Liver (tissue), 3 donors: ENCODE data around the gene NHLRC1.

Source experiments
- GABPA ChIP-seq, 2 donors: IDR thresholded peaks in 1 of 2; conservative IDR thresholded peaks in 1 of 2; 2 replicates each; pipeline ENCODE4 v1.6.1; 2016; ENCODE audit warnings: antibody characterized with exemption in 2 of 2, mild to moderate bottlenecking in 1 of 2, moderate library complexity in 1 of 2
- HNF4G ChIP-seq: IDR thresholded peaks from 2 replicates; pipeline ENCODE4 v1.6.1; 2016; ENCODE audit warnings: antibody characterized with exemption
- JUND ChIP-seq, 2 donors: IDR thresholded peaks; 2 replicates each; pipeline ENCODE4 v1.6.1; 2016; ENCODE audit warnings: antibody characterized with exemption in 2 of 2
- RAD21 ChIP-seq, 2 donors: IDR thresholded peaks; 2 replicates each; pipeline ENCODE4 v1.6.1; 2016; ENCODE audit warnings: antibody characterized with exemption in 2 of 2, mild to moderate bottlenecking in 2 of 2
- SP1 ChIP-seq: IDR thresholded peaks from 2 replicates; pipeline ENCODE4 v1.6.1; 2018; ENCODE audit warnings: antibody characterized with exemption, mild to moderate bottlenecking
- TAF1 ChIP-seq: conservative IDR thresholded peaks from 2 replicates; pipeline ENCODE4 v1.6.1; 2016; ENCODE audit warnings: antibody characterized with exemption, mild to moderate bottlenecking
- YY1 ChIP-seq: IDR thresholded peaks from 2 replicates; pipeline ENCODE4 v1.6.1; 2016; ENCODE audit warnings: antibody characterized with exemption, mild to moderate bottlenecking
- TF ChIP-seq, protein P1 (sequence below): fragments of 150-350 bp; IDR thresholded peaks from 2 replicates; pipeline ENCODE4 v1.5.1; 2017; ENCODE audit warnings: improper control_type of control experiment, low read depth, low read length; ENCODE audit not compliant: missing input control
- TF ChIP-seq, protein P2 (sequence below): IDR thresholded peaks from 2 replicates; pipeline ENCODE4 v1.6.1; 2016; ENCODE audit warnings: antibody characterized with exemption
- TF ChIP-seq, protein P3 (sequence below): IDR thresholded peaks from 2 replicates; pipeline ENCODE4 v1.6.1; 2016; ENCODE audit warnings: antibody characterized with exemption
- donor health status: healthy.
- donor health status: healthy.

DNA sequence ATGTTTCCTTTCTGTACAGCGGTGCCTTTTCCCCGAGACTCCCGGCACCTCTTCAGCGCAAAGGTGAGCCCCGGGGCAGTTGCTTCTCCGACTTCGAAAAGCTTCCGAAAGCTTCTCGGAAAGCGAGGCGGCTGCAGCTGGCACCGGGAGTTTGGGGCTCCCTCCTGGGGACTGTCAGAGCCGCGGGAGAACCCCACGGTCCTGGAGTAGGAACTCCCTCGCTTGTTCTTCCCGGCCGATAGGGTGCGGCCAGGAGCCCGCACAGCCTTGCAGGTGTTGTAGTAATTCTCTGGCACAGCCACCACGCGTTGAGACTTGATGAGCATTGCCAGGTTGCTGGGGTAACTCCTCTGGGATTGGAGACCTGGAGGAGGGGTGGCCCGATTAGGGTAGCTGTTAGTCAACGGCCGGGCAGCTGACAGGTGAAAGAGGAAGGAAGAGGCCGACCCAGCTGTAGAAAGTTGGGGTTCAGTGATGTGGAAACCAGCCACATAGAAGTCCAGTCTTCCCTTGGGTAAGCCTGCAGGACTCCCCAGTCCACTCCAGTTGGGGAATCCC lies 33.5 kb upstream of the NHLRC1 start:
- TF ChIP-seq SP1 (peak; percentile 28), RAD21 (IDR thresholded peaks at IDR 0.05) (peak; percentile 48 to 65), YY1 (no peak), TAF1 (no peak), GABPA (IDR thresholded peaks at IDR 0.05 in 1 of 2, conservative IDR thresholded peaks at IDR 0.05 in 1 of 2) (no peak), JUND (IDR thresholded peaks at IDR 0.05) (no peak), HNF4G (no peak)
- TF ChIP-seq, protein P1, sequence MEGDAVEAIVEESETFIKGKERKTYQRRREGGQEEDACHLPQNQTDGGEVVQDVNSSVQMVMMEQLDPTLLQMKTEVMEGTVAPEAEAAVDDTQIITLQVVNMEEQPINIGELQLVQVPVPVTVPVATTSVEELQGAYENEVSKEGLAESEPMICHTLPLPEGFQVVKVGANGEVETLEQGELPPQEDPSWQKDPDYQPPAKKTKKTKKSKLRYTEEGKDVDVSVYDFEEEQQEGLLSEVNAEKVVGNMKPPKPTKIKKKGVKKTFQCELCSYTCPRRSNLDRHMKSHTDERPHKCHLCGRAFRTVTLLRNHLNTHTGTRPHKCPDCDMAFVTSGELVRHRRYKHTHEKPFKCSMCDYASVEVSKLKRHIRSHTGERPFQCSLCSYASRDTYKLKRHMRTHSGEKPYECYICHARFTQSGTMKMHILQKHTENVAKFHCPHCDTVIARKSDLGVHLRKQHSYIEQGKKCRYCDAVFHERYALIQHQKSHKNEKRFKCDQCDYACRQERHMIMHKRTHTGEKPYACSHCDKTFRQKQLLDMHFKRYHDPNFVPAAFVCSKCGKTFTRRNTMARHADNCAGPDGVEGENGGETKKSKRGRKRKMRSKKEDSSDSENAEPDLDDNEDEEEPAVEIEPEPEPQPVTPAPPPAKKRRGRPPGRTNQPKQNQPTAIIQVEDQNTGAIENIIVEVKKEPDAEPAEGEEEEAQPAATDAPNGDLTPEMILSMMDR: peak; percentile 28
- TF ChIP-seq, protein P2, sequence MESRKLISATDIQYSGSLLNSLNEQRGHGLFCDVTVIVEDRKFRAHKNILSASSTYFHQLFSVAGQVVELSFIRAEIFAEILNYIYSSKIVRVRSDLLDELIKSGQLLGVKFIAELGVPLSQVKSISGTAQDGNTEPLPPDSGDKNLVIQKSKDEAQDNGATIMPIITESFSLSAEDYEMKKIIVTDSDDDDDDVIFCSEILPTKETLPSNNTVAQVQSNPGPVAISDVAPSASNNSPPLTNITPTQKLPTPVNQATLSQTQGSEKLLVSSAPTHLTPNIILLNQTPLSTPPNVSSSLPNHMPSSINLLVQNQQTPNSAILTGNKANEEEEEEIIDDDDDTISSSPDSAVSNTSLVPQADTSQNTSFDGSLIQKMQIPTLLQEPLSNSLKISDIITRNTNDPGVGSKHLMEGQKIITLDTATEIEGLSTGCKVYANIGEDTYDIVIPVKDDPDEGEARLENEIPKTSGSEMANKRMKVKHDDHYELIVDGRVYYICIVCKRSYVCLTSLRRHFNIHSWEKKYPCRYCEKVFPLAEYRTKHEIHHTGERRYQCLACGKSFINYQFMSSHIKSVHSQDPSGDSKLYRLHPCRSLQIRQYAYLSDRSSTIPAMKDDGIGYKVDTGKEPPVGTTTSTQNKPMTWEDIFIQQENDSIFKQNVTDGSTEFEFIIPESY: no peak
- TF ChIP-seq, protein P3, sequence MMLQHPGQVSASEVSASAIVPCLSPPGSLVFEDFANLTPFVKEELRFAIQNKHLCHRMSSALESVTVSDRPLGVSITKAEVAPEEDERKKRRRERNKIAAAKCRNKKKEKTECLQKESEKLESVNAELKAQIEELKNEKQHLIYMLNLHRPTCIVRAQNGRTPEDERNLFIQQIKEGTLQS: no peak
